HG03571 (cell line): ENCODE measurements around the gene POFUT2.

Experiments
- ATAC-seq: cut with Tn5 transposase; IDR thresholded peaks from one replicate; pipeline ENCODE4 v1.9.1; 2021; ENCODE audit not compliant: unreplicated experiment

POFUT2 gene

GRCh38 chr21:45287438-45288391 lies at the start of gene POFUT2:
POFUT2 (minus strand) TSS chr21:45287895; CDS start chr21:45287871, 24 bp downstream.
- peak; percentile 68 for ATAC-seq

- no peak for ATAC-seq
Measured at GRCh38 chr21:45336870-45337269, 49.2 kb upstream of the POFUT2 start.

- no peak for ATAC-seq
Measured at GRCh38 chr21:45336535-45336810, 48.8 kb upstream of the POFUT2 start.

- ATAC-seq: no peak
Measured at GRCh38 chr21:45335761-45336534, 48.3 kb upstream of the POFUT2 start.

GRCh38 chr21:45335151-45335760 lies 47.6 kb upstream of the POFUT2 start:
- no peak for ATAC-seq

- no peak for ATAC-seq
Measured at GRCh38 chr21:45334591-45335081, 46.9 kb upstream of the POFUT2 start.

GRCh38 chr21:45334134-45334533 lies 46.4 kb upstream of the POFUT2 start:
- ATAC-seq: no peak

GRCh38 chr21:45333583-45334121 lies 46.0 kb upstream of the POFUT2 start:
- ATAC-seq: no peak

- no peak for ATAC-seq
Measured at GRCh38 chr21:45332981-45333582, 45.4 kb upstream of the POFUT2 start.

GRCh38 chr21:45332415-45332814 lies 44.7 kb upstream of the POFUT2 start:
- ATAC-seq: no peak

- ATAC-seq: no peak
Measured at GRCh38 chr21:45331531-45332147, 43.9 kb upstream of the POFUT2 start.

- ATAC-seq: no peak
Measured at GRCh38 chr21:45330851-45331261, 43.2 kb upstream of the POFUT2 start.

GRCh38 chr21:45330075-45330781 lies 42.5 kb upstream of the POFUT2 start:
- ATAC-seq: no peak

GRCh38 chr21:45329261-45330074 lies 41.8 kb upstream of the POFUT2 start:
- ATAC-seq: no peak

GRCh38 chr21:45328198-45329091 lies 40.8 kb upstream of the POFUT2 start:
- no peak for ATAC-seq

- no peak for ATAC-seq
Measured at GRCh38 chr21:45327441-45328197, 39.9 kb upstream of the POFUT2 start.

GRCh38 chr21:45326891-45327440 lies 39.3 kb upstream of the POFUT2 start:
- no peak for ATAC-seq
